Activated T-helper 2 cell treated with anti-CD3 and anti-CD28 coated beads, Interferon-gamma antibody, Interleukin-2, Interleukin-4, amounts not matched to agents 10 μg/mL and 5 μg/mL and 100 μg/mL, durations not matched to agents 14 hours and 24 hours and 36 hours (primary cell): ENCODE measurements around the gene KCTD14. TPM values are rescaled to one million over a fixed set of nuclear protein-coding genes. Genes with fewer than 3 reads are reported as not detected.

Source experiments
- DNase-seq: peaks from one replicate; pipeline ENCODE4 v3.0.0; 2021; ENCODE audit warnings: low spot score
- H3K27ac Mint-ChIP-seq: one replicate; pipeline ENCODE4 v1.8.0; 2021; ENCODE audit warnings: mixed read lengths
- H3K27me3 Mint-ChIP-seq: one replicate; pipeline ENCODE4 v1.8.0; 2021; ENCODE audit warnings: low read depth, mixed read lengths
- H3K36me3 Mint-ChIP-seq: one replicate; pipeline ENCODE4 v1.8.0; 2021; ENCODE audit warnings: low read depth, mixed read lengths
- H3K4me1 Mint-ChIP-seq: one replicate; pipeline ENCODE4 v1.8.0; 2021; ENCODE audit warnings: low read depth, mixed read lengths
- H3K4me3 Mint-ChIP-seq: one replicate; pipeline ENCODE4 v1.8.0; 2021; ENCODE audit warnings: low read depth, mild to moderate bottlenecking, moderate library complexity, mixed read lengths
- H3K9me3 Mint-ChIP-seq: one replicate; pipeline ENCODE4 v1.8.0; 2021; ENCODE audit warnings: mixed read lengths
- intact Hi-C: fragments of 100-400 bp; cut with micrococcal nuclease; formaldehyde crosslinking; loops from one replicate; pipeline ENCODE4 v1.15.1; 2023
- total RNA-seq: library from RNA; stranded (reverse); gene quantifications from 2 replicates; pipeline ENCODE4 v1.2.3, GENCODE V29; 2022

The KCTD14 gene, protein sequence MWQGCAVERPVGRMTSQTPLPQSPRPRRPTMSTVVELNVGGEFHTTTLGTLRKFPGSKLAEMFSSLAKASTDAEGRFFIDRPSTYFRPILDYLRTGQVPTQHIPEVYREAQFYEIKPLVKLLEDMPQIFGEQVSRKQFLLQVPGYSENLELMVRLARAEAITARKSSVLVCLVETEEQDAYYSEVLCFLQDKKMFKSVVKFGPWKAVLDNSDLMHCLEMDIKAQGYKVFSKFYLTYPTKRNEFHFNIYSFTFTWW
- 0.23 and 0.34 TPM in 2 replicates for total RNA-seq

DNA sequence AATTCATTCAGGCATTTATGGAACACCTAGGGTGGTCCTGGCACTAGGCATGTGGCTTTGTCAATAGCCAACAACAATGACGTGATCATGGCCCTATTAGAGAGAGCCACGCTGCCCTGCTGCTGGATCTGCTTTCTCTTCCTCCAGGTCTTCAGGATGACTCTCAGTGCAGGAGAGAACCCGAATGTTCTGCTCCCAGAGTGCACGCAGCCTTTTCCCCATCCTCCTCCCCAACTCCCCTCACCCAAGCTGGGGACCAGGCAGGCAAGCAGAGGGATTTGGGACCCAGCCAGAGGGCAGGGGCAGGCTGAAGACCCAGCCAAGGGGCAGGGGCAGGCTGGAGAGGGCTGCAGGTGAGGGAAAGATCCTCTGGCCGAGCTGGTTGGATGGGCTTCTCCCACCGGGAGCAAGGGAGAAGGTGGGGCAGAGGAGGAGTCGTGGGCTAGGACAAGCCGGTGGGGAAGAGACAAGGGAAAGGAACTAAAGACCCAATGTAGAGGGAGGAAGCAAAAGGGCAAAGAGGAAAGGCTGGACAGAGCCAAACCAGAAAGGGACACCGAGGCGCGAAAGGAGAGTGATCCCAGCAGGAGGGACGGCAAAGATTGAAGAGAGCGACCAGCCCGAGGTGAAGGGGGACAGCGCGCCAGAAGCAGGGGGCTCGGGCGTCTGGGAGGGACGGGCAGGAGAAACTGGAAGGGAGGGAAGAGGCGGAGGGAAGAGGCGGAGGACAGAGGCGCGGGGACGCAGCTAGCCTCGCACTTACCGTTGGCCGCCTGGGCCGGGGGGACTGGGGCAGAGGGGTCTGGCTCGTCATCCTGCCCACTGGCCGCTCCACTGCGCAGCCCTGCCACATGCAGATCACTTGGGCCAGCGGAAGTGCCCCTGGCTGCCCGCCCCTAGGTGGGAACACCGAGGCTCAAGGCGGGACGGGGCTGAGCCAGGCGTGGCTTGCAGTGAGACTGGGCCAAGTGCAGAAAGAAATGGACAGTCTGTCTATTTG, at the start of gene KCTD14:
TSS of gene KCTD14 (minus strand) at position 880 of the 1,000 bp plus-strand sequence. CDS start at position 853, 27 bp downstream.
- Mint-ChIP-seq H3K4me1 (peaks cover 4% of the 10 kb centered on the region), H3K27me3 (peaks cover 17% of the 10 kb centered on the region), H3K36me3 (no peaks in the 10 kb centered on the region), H3K9me3 (no peaks in the 10 kb centered on the region), H3K4me3 (no peak within 1 kb of the TSS), H3K27ac (no peak within 1 kb of the TSS)
- intact Hi-C loops: no loop called here
- DNase-seq: no peak

DNA sequence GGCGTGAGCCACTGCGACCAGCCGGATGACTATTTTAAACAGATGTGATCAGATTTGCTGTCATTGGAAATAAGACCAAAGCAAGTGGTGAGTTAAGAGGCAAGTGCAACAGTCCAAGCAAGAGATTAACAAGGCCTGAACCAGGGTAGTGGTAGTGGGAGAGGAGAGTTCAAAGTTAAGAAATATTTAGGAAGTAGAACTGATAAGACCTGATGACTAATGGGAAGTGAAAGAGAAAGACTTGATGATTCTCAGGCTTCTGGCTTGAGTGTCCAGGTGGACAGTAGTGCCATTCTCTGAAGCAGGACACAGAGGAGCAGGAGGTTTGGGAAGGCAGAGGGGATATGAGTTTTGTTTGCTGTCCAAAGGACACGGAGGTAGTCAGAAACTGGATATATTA, 49.4 kb upstream of the KCTD14 start:
- intact Hi-C loops: loop anchor here (10.0 kb wide), 1 partner anchor 352 kb away; no protein-coding TSS in a partner anchor
- H3K4me1 Mint-ChIP-seq: peaks cover 18% of the 10 kb centered on the region
- H3K27me3 Mint-ChIP-seq: no peaks in the 10 kb centered on the region
- no peak overlapping the region for H3K27ac Mint-ChIP-seq
- peaks cover 58% of the 10 kb centered on the region for H3K36me3 Mint-ChIP-seq
- DNase-seq: no peak
- H3K9me3 Mint-ChIP-seq: no peaks in the 10 kb centered on the region
- no peak overlapping the region for H3K4me3 Mint-ChIP-seq

DNA sequence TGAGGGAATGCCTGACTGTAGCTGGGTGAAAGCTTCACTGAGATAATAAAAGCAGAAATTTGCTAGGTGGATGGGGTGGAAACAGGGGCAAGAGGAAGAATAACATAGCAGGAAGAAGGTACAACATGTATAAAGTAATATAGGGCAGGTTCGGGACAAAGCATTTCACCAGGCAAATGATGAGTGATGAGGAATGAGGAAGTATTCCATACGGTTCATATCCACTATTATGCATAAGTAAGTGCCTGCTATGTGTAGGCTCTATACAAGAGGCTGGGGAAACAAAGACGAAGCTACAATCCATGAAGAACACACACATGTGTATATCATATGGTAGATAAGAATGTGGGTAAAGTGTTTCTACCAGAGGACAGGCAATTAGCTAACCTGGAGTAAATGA, 48.6 kb upstream of the KCTD14 start:
- no peaks in the 10 kb centered on the region for H3K27me3 Mint-ChIP-seq
- no peaks in the 10 kb centered on the region for H3K9me3 Mint-ChIP-seq
- peaks cover 58% of the 10 kb centered on the region for H3K36me3 Mint-ChIP-seq
- intact Hi-C loops: loop anchor here (10.0 kb wide), 1 partner anchor 353 kb away; no protein-coding TSS in a partner anchor
- no peak overlapping the region for H3K27ac Mint-ChIP-seq
- H3K4me1 Mint-ChIP-seq: peaks cover 14% of the 10 kb centered on the region
- no peak overlapping the region for H3K4me3 Mint-ChIP-seq
- no peak for DNase-seq

DNA sequence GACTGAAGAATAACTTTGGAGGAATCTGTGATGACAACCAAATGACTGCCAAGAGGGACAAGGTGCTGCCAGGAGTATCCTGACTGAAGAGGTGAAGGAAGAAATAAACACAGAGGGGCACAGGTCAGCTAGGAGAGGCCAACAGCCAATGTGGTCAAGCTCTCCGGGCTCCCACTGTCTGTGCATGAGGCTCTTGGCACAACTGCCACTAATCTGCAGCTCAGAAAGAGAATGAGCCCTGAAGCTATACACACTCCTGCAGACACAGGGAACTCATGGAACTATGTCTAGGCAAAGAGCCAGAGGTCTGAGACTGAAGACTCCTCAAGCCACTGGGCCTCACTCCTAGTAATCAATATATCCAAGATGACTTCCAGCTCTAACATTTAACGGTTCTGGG, 47.5 kb upstream of the KCTD14 start:
- H3K9me3 Mint-ChIP-seq: no peaks in the 10 kb centered on the region
- DNase-seq: no peak
- H3K4me1 Mint-ChIP-seq: peaks cover 9% of the 10 kb centered on the region
- no peaks in the 10 kb centered on the region for H3K27me3 Mint-ChIP-seq
- peaks cover 51% of the 10 kb centered on the region for H3K36me3 Mint-ChIP-seq
- no peak overlapping the region for H3K4me3 Mint-ChIP-seq
- no peak overlapping the region for H3K27ac Mint-ChIP-seq
- intact Hi-C loops: loop anchor here (10.0 kb wide), 1 partner anchor 354 kb away; no protein-coding TSS in a partner anchor

DNA sequence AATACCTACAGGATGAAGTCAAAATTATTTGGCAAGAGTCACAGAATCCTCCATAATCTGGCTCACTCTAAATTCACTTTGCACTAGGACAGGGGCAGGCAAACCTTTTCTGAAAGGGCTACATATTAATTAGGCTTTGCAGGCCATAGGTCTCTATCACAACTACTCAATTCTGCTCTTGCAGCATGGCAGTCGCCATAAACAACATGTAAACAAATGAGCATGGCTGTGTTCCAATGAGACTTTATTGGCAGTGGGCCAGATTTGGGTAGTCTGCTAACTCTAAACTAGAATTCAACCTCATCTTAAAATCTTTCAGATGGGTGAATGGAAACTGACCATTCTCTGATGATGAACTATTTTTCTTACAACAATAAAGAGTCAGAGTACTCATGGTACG, 46.4 kb upstream of the KCTD14 start:
- peaks cover 46% of the 10 kb centered on the region for H3K36me3 Mint-ChIP-seq

DNA sequence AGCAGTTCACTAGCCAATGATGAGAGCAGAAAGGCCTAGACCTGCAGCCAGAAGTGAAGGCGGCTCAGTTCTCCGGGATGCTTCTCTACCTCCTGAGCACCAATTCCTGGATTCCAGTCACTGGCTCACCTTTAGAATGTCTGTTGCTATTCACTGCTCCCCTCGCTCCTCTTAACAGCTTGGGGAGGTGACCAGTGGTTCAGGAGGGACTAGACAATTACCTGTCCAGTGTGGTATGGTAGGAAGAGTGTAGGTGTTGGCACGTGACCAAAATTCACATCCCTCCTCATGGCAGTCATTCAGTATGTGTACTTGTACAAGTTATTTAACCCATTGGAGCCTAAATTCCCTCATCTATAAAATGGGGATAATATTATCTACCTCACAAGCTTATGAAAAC, 44.6 kb upstream of the KCTD14 start:
- Mint-ChIP-seq H3K4me3 (no peak overlapping the region), H3K4me1 (peaks cover 4% of the 10 kb centered on the region), H3K27ac (no peak overlapping the region), H3K27me3 (no peaks in the 10 kb centered on the region), H3K36me3 (peaks cover 42% of the 10 kb centered on the region), H3K9me3 (no peaks in the 10 kb centered on the region)
- intact Hi-C loops: no loop called here
- DNase-seq: no peak

More for the DNA sequence above, 46.4 kb upstream of the KCTD14 start:
- Mint-ChIP-seq H3K27ac (no peak overlapping the region), H3K9me3 (no peaks in the 10 kb centered on the region), H3K4me1 (peaks cover 4% of the 10 kb centered on the region), H3K27me3 (no peaks in the 10 kb centered on the region), H3K4me3 (no peak overlapping the region)
- intact Hi-C loops: no loop called here
- no peak for DNase-seq

DNA sequence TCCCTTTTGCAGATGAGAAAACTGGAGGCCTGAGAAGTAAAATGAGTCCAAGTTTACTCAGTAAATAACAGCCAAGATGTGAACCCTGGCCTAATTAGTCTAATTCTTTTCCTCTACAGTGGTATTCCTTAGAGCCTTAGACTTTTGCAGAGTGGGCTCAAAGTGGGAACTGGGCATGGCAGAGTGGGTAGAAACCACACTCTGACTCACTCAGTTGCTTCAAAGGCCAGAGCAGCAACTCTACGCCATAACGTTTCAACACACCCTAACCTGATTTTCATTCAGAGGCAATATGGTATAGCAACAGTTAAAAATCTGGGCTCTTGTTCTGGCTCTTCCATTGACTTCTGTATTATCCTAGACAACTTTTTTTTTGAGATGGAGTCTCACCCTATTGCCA, 43.4 kb upstream of the KCTD14 start:
- Mint-ChIP-seq H3K4me3 (no peak overlapping the region), H3K27me3 (no peaks in the 10 kb centered on the region), H3K9me3 (no peaks in the 10 kb centered on the region), H3K4me1 (peaks cover 2% of the 10 kb centered on the region), H3K36me3 (peaks cover 33% of the 10 kb centered on the region), H3K27ac (no peak overlapping the region)
- no peak for DNase-seq
- intact Hi-C loops: no loop called here

DNA sequence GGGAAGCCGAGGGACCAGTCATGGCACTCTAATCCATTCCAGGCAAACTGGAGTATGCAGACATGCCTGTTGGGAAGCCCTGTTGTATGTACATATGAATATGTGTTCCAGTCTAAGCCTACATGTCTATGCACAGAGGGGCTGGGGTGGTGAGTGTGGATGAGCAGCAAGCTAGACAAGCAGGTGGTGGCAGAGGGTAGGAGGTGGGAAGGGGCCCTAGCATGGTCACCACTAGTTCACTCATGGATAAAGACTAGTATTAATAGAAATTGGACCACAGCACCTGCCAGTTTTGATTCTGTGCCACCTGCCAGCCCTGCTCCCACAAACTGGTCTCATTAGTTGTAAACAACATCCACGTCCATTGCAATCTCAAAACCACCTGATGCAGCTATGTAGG, 42.1 kb upstream of the KCTD14 start:
- no peaks in the 10 kb centered on the region for H3K9me3 Mint-ChIP-seq

DNA sequence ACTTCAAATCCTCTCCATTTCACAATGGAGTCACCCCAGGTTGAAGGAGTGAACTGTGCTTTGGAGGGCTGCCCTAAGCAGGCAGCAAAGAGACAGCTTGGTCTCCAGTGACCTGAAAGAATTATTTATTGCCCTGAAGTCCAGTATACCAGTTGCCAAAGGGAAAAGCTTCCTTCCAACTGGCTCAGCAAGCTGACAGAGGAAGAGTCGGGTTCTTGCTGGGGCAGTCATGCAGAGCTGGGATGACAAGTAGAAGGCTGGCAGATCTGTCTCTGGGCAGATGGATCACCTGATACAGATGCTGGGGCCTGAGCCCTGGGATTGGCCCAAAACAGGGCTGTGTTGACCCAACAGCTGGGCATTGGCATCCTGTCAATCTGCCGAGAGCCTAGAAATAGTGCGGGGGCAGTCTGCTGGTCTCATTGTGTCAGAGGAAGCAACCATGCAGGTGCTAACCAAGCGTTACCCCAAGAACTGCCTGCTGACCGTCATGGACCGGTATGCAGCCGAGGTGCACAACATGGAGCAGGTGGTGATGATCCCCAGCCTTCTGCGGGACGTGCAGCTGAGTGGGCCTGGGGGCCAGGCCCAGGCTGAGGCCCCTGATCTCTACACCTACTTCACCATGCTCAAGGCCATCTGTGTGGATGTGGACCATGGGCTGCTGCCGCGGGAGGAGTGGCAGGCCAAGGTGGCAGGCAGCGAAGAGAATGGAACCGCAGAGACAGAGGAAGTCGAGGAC, 40.5 kb upstream of the KCTD14 start, which contains the start of gene THRSP:
TSS of gene THRSP (plus strand) at position 422 of the 742 bp plus-strand sequence. CDS start at position 443, 21 bp downstream.
- Mint-ChIP-seq H3K4me3 (no peak within 1 kb of the TSS), H3K4me1 (no peaks in the 10 kb centered on the region), H3K9me3 (no peaks in the 10 kb centered on the region), H3K27me3 (no peaks in the 10 kb centered on the region), H3K36me3 (peaks cover 12% of the 10 kb centered on the region), H3K27ac (no peak within 1 kb of the TSS)
- no peak for DNase-seq
- intact Hi-C loops: no loop called here

More for the DNA sequence above, 42.1 kb upstream of the KCTD14 start:
- no peak for DNase-seq
- intact Hi-C loops: no loop called here
- no peak overlapping the region for H3K27ac Mint-ChIP-seq
- H3K36me3 Mint-ChIP-seq: peaks cover 25% of the 10 kb centered on the region
- no peaks in the 10 kb centered on the region for H3K27me3 Mint-ChIP-seq
- H3K4me3 Mint-ChIP-seq: no peak overlapping the region
- peaks cover 2% of the 10 kb centered on the region for H3K4me1 Mint-ChIP-seq

DNA sequence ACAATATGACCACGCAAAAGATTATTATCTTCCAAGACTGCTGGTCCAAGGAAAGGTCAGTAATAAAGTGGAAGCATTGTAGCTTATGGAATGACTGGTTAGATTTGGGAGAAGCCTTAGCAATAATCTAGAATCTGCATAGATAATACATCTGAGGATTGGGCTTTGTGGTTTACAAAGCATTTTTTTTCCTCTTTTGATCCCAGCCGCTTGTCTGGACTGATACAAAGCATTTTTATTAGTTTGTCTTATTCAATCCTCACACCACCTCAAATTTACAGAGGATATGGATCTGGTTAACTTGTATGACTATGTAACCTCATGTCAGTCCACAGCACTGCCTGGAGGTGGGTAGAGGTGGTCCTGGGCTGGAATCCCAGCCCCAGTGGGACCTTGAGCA, 39.6 kb upstream of the KCTD14 start:
- Mint-ChIP-seq H3K9me3 (no peaks in the 10 kb centered on the region), H3K27me3 (no peaks in the 10 kb centered on the region), H3K27ac (no peak overlapping the region), H3K4me3 (no peak overlapping the region), H3K4me1 (no peaks in the 10 kb centered on the region), H3K36me3 (peaks cover 5% of the 10 kb centered on the region)
- no peak for DNase-seq
- intact Hi-C loops: no loop called here

DNA sequence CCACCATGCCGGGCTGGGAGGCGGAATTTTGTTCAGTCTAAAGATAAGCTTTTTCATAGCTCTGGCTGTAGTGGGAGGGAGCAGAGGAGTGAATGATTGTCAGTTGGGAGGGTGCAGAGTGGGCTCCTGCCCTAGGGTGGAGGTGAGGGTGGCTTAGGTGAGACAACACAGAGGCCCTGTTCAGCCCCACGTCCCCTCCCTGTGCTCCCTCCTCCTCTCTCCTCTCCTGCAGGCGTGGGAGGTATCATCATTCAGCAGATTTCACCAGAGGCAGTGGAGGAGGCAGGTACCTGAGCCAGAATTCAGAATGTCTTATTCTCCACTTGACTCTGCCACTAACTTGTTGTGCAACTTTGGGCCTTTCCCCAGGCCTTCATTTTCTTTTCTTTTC, 38.8 kb upstream of the KCTD14 start:
- Mint-ChIP-seq H3K4me3 (no peak overlapping the region), H3K4me1 (no peaks in the 10 kb centered on the region), H3K27me3 (no peaks in the 10 kb centered on the region), H3K27ac (no peak overlapping the region), H3K36me3 (no peaks in the 10 kb centered on the region), H3K9me3 (no peaks in the 10 kb centered on the region)
- no peak for DNase-seq
- intact Hi-C loops: no loop called here

DNA sequence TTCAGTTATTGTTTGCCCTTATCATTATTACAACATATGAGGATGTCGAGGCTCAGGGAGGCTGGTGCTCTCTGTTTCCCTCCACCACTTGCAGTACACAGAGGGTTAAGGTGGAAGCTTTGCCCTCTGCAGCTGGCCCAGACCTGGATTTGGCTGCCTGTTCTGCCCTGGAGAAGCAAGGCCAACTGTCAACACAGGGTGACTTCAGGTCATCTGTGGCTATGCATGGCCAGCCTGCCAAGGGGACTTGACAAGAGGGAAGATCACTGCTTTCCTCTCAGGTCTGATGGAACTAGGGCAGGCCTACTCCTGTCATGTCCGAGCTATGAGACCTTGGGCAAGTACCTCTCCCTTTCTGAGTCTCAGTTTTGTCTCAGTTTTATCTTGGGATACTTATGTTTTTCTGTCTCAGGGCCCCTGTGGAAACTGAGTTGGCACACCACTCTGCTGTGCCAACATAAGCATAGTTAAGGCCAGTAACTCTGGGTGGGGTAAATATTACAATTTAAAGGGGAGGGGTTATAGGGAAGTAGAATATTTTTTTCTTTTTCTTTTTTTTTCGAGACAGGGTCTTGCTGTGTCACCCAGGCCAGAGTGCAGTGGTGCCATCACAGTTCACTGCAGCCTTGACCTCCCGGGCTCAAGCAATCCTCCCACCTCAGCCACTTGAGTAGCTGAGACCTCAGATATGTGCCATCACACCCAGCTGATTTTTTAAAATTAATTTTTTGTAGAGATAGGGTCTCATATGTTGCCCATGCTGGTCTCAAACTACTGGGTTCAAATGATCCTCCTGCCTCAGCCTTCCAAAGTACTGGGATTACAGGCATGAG, 38.2 kb upstream of the KCTD14 start:
- DNase-seq: no peak
- Mint-ChIP-seq H3K4me3 (no peak overlapping the region), H3K9me3 (no peaks in the 10 kb centered on the region), H3K27ac (no peak overlapping the region), H3K36me3 (no peaks in the 10 kb centered on the region), H3K27me3 (no peaks in the 10 kb centered on the region), H3K4me1 (no peaks in the 10 kb centered on the region)
- intact Hi-C loops: no loop called here
